Measurements from ENCODE around the gene AGMAT. TPM values are rescaled to one million over a fixed set of nuclear protein-coding genes. Genes with fewer than 3 reads are reported as not detected.
"Not testable (repeated sequence)": the region's sequence is repeated elsewhere in the genome, so short reads cannot be mapped to it uniquely, and the experiment has no call there.

AGMAT gene
- total RNA-seq, 1 donor from 2014 or later, result 34.4 TPM

DNA sequence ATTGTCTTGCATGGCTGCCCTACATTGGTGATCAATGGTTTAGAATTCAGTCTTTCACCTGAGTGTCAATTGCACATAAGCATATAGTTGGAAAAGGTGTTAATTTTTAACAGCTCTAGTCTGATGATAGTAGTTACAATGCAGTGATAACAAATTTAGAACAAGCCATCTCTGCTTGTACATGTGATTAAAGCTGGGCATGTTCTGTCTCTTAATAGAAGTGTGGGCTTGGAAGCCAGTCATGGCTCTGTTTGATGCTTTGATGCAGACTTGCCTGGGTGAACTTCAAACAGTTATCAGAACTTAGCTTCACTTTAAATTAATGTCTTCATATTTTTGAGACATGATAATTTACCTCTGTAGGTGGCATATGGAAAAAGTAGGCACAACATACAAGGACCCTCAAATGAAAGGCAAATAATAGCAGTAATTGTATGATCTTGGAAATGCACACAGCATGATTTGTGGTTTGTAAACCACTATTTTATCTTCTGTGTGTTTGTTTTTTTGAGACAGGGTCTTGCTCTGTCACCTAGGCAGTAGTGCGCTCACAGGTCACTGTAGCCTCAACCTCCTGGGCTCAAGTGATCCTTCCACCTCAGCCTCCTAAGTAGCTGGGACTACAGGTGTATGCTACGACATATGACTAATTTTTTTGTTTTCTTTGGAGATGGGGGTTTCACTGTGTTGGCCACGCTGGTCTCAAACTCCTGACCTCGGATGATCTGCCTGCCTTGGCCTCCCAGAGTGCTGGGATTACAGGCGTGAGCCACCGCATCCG, 36.2 kb upstream of the AGMAT start:
- no peak overlapping the region for H3K27ac Mint-ChIP-seq
- no peaks in the 10 kb centered on the region for H3K9me3 Mint-ChIP-seq
- no peak for DNase-seq (ENCODE audit: low spot score)
- intact Hi-C loops (cut with micrococcal nuclease), result no loop called here
- H3K27me3 Mint-ChIP-seq (ENCODE audit: insufficient read depth), result no peaks in the 10 kb centered on the region
- no peak overlapping the region for H3K4me3 Mint-ChIP-seq
- H3K4me1 Mint-ChIP-seq (ENCODE audit: low read depth), result peaks cover 70% of the 10 kb centered on the region
- peaks cover 16% of the 10 kb centered on the region for H3K36me3 Mint-ChIP-seq (ENCODE audit: low read depth)

DNA sequence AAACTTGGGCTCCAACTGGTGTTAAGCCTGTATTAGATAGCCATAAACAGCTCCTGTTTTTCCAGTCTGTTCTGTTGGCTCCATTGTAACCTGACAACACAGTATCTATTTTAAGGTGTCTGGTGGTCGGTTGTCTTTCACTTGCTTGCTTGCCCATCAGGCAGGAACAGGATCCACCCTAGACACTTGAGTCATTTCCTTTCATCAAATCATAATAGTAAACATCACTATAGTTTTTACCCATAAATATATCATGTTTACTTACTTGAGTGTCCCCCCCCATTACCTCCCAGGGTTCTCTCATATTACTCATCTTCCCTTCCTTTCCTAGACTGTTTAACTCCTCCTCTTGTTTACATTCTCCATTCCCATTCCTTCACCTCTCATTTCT, 35.3 kb upstream of the AGMAT start:
- Mint-ChIP-seq H3K27ac (no peak overlapping the region), H3K36me3 (ENCODE audit: low read depth) (peaks cover 15% of the 10 kb centered on the region), H3K4me1 (ENCODE audit: low read depth) (peaks cover 61% of the 10 kb centered on the region), H3K27me3 (ENCODE audit: insufficient read depth) (no peaks in the 10 kb centered on the region), H3K4me3 (peak overlapping the region; percentile 96), H3K9me3 (no peaks in the 10 kb centered on the region)
- DNase-seq (ENCODE audit: low spot score), result no peak
- intact Hi-C loops (cut with micrococcal nuclease), result no loop called here

DNA sequence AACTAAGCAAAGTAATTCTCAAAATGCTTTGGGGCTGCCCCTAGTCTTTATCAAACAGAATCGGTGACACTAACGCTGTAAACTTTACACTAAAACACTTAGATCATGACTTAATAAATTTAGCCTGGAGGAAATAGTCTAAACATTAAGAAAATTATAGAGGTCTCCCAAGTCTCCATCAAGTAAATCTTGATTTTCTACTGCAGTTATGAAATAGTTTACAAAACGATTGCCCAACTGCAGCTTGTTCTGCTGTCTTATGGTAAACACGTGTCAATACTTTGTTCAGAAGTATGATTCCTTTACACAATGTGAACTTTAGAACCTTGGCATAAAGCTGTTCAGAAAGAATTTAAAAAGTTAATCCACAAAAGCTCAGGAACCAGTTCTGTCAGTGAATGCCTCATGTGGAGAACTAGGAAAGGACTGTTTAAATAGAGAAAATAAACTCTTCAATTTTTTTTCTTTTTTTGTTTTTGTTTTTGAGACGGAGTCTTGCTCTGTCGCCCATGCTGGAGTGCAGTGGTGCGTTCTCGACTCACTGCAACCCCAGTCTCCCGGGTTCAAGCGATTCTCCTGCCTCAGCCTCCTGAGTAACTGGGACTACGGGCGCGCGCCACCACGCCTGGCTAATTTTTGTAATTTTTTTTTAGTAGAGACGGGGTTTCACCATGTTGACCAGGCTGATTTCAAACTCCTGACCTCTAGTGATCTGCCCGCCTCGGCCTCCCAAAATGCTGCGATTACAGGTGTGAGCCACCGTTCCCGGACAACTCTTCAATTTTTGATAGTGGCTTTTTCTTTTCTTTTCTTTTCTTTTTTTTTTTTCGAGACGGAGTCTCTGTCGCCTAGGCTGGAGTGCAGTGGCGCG, 34.0 kb upstream of the AGMAT start:
- H3K36me3 Mint-ChIP-seq (ENCODE audit: low read depth), result peaks cover 14% of the 10 kb centered on the region
- H3K4me3 Mint-ChIP-seq, result peak overlapping the region; percentile 96
- H3K27ac Mint-ChIP-seq, result peak overlapping the region; percentile 93
- DNase-seq (ENCODE audit: low spot score), result no peak
- no peaks in the 10 kb centered on the region for H3K9me3 Mint-ChIP-seq
- intact Hi-C loops (cut with micrococcal nuclease), result loop anchor here (1.0 to 5.0 kb wide), 4 partner anchors 61 to 618 kb away; partner anchors contain the start of genes CPLANE2 and SPEN
- peaks cover 51% of the 10 kb centered on the region for H3K4me1 Mint-ChIP-seq (ENCODE audit: low read depth)
- no peaks in the 10 kb centered on the region for H3K27me3 Mint-ChIP-seq (ENCODE audit: insufficient read depth)

DNA sequence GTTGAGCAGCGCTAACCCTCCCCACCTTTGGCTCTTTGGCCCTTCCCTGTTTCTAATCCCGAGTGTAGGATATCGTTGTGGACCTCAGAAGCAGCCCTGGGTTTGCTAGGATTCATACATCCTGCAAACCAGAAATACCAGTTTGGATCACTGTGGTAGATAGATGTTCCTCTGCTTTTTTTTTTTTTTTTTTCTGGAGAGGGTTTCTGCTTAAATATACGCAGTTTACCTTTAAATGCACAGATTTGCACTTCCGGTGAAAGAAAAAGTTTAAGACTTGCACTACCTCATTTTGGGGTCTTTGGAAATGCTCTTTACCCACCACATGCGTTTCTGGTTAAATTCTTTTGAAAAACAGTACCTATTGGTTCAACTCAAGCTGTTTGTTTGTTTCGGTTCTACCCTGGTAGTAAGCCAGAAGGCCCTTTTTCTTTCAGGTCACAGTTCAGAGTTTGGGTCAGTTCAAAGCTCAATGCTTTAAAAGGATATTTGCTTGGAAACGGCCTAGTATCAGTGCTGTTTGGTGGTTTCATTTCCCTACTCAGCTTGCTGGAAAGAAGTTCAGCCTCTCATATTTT, 33.3 kb upstream of the AGMAT start:
- Mint-ChIP-seq H3K27ac (peak overlapping the region; percentile 93), H3K4me3 (peak overlapping the region; percentile 96), H3K36me3 (ENCODE audit: low read depth) (peaks cover 14% of the 10 kb centered on the region), H3K27me3 (ENCODE audit: insufficient read depth) (no peaks in the 10 kb centered on the region), H3K4me1 (ENCODE audit: low read depth) (peaks cover 51% of the 10 kb centered on the region), H3K9me3 (no peaks in the 10 kb centered on the region)
- intact Hi-C loops (cut with micrococcal nuclease), result loop anchor here (1.0 to 5.0 kb wide), 4 partner anchors 62 to 619 kb away; partner anchors contain the start of genes CPLANE2 and SPEN
- DNase-seq (ENCODE audit: low spot score), result no peak

DNA sequence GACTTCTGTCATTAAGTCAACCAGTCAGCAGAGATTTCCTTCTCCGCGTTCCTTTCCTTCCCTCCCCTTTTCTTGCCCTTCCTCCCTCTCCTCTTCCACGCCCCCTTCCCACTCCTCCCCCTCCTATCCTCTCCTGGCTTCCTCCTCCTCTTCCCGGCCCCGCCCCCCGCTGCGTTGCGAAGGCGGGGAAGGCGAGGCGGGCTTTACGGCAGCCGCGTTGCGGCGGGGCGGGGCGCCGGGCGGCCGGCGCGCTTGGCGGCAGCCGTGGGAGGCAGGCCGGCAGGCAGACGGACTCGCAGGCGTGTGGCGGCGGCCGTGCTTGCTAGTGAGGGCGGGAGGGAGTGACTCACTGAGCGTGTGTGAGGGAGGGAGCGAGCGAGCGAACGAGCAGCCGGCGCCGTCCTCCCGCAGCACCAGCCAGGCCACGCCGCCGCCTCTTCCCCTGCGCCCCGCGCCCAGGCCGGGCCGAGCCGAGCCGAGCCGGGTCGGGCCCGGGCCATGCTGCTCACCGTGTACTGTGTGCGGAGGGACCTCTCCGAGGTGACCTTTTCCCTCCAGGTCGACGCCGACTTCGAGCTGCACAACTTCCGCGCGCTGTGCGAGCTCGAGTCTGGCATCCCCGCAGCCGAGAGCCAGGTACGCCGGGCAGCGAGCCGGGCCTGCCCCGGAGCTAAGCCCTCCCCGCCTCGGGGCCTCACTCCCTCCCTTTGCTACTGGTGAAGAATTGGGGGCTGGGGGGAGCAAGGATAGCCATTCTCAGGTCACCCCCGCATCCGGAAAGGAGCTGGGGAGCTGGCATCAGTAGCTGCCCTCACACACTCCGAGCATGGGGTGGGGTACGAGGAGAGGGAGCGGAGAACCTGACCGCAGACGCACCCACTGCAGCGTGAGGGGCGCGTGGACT, 32.6 kb upstream of the AGMAT start, which contains the start of gene DDI2:
DDI2 (plus strand) TSS at position 286 of the 904 bp plus-strand sequence; CDS start at position 499, 213 bp downstream.
- peaks cover 10% of the 10 kb centered on the region for H3K36me3 Mint-ChIP-seq (ENCODE audit: low read depth)
- peak; percentile 94 for DNase-seq (ENCODE audit: low spot score)
- H3K27ac Mint-ChIP-seq, result peak within 1 kb of the TSS; percentile 93
- H3K27me3 Mint-ChIP-seq (ENCODE audit: insufficient read depth), result no peaks in the 10 kb centered on the region
- H3K4me3 Mint-ChIP-seq, result peak within 1 kb of the TSS; percentile 96
- no peaks in the 10 kb centered on the region for H3K9me3 Mint-ChIP-seq
- peaks cover 44% of the 10 kb centered on the region for H3K4me1 Mint-ChIP-seq (ENCODE audit: low read depth)
- intact Hi-C loops (cut with micrococcal nuclease), result loop anchor here (1.0 to 5.0 kb wide), 10 partner anchors 14 to 749 kb away; partner anchors contain the start of genes CPLANE2, DNAJC16, SPEN and SZRD1

DNA sequence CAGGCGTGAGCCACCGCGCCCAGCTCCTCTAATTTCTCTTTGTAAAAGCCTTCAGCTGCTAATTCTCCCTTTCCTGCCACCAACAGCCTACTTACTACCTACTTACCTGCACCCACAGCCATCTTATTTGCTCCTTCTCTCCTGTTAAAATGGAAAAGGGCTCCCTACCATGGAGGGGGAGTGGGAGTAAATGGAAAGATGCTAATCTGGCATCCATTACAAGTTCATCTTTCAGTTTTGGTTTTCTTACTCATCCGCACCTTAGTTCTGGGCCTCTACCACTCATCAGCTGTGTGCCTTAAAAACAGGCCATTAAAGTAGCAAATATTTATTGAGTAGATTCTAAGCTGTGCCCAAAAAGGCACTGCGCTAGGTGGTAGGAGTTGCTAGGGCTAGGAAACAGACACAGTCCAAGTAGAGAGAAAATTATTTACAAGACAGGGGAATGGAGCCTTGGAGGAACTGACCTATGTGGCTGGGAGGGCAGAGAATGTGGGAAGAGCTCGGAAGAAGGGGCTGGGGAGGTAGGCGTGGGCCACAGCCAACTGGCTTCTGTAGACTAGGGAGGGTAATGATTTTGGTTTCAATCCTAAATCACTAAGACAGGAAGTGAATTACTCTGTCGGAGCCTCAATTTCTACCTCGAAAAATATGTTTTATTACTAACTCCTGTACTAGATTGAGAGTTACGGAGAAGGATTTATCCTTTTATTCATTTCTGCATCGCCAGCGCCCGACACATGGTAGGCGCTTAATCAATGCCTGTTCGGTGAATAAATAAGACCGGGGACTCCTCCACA, 31.7 kb upstream of the AGMAT start:
- intact Hi-C loops (cut with micrococcal nuclease), result loop anchor here (1.0 to 5.0 kb wide), 10 partner anchors 13 to 750 kb away; partner anchors contain the start of genes CPLANE2, DNAJC16, PLEKHM2 and SPEN
- Mint-ChIP-seq H3K27me3 (ENCODE audit: insufficient read depth) (no peaks in the 10 kb centered on the region), H3K4me3 (peak overlapping the region; percentile 96), H3K36me3 (ENCODE audit: low read depth) (peaks cover 8% of the 10 kb centered on the region), H3K9me3 (no peaks in the 10 kb centered on the region), H3K27ac (peak overlapping the region; percentile 93), H3K4me1 (ENCODE audit: low read depth) (peaks cover 37% of the 10 kb centered on the region)
- no peak for DNase-seq (ENCODE audit: low spot score)

DNA sequence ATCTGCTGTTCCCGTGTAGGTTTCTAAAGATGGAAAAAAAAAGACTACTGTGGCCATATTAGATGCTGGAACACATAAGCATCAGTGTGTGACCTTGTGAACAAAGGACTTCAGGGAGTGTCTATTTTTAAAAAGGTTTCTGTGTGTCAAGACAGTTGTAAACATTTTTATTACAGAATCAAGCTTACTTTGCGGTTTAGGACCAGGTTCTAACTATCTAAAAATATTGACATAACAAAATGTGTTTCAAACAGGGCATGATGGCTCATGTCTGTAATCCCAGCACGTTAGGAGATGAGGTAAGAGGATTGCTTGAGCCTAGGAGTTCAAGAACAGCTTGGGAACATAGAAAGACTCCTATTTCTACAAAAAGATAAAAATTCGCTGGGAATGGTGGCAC, 25.3 kb upstream of the AGMAT start:
- DNase-seq (ENCODE audit: low spot score), result no peak
- H3K36me3 Mint-ChIP-seq (ENCODE audit: low read depth), result no peaks in the 10 kb centered on the region
- H3K27ac Mint-ChIP-seq, result no peak overlapping the region
- no peaks in the 10 kb centered on the region for H3K9me3 Mint-ChIP-seq
- peaks cover 2% of the 10 kb centered on the region for H3K27me3 Mint-ChIP-seq (ENCODE audit: insufficient read depth)
- H3K4me1 Mint-ChIP-seq (ENCODE audit: low read depth), result no peaks in the 10 kb centered on the region
- no peak overlapping the region for H3K4me3 Mint-ChIP-seq
- intact Hi-C loops (cut with micrococcal nuclease), result no loop called here

DNA sequence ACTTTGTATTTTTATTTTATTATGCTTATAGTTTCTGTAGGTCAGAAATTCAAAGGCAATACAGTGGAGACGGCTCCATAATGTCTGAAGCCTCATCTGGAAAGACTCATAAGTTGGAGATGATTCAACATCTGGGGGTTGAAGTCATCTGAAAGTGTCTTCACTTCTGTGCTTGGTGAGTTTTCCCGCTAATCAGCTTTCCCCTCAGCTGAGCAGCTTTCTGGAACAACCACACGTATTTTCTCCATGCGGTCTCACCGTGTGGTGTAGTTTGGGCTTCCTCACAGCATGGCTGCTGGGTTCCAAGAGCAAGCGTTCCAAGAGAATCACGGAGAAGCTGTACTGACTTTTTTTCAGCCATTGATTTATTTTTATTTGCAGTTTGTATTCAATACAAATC, 24.8 kb upstream of the AGMAT start:
- no peak for DNase-seq (ENCODE audit: low spot score)
- peaks cover 2% of the 10 kb centered on the region for H3K27me3 Mint-ChIP-seq (ENCODE audit: insufficient read depth)
- H3K4me3 Mint-ChIP-seq, result no peak overlapping the region
- intact Hi-C loops (cut with micrococcal nuclease), result loop anchor here (10.0 kb wide), 1 partner anchor 1295 kb away; no protein-coding TSS in a partner anchor
- H3K4me1 Mint-ChIP-seq (ENCODE audit: low read depth), result no peaks in the 10 kb centered on the region
- H3K36me3 Mint-ChIP-seq (ENCODE audit: low read depth), result no peaks in the 10 kb centered on the region
- no peak overlapping the region for H3K27ac Mint-ChIP-seq
- no peaks in the 10 kb centered on the region for H3K9me3 Mint-ChIP-seq

DNA sequence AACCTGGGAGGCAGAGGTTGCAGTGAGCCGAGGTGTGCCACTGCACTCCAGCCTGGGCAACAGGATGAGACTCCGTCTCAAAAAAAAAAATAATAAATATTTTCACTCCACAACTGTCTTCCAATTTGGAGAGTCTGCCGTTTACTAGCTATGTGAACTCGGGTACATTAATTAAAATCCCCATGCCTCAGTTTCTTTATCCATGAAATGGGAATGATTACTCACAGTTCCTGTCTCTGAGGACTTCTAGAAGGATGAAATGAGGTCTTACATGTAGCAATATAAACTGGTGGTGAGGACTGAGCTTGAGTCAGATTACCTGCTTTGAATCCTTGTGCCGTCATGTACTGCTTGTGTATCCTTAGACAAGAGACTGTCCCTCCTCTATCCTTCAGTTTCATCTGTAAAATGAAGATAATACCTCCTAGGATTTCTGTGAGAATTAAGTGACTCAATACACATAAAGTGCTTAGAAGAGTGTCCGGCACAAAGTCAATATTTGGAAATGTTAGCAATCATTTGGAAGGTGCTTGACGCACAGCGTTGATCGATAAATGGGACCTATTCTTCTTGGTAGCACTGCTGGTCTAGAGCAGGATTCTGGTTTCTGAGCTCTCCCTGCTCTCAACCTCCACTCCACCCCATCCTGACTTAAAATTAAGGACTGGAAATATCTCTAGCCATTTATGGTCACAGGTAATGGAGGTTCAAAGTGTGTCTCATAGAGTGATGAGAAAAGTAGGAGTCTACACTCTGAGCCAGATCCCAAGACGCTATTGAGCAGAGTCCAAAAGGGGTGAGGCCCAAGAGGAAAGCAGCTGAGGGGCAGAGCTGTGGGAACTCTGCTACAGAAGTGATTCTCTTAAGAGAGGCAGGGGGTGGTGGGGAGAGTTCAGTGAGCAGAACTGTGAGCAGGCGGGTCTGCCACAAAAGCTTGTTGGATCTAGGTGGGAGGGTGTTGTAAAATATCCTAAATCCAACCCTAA, 20.8 kb upstream of the AGMAT start:
- intact Hi-C loops (cut with micrococcal nuclease), result loop anchor here (10.0 kb wide), 1 partner anchor 1299 kb away; no protein-coding TSS in a partner anchor
- Mint-ChIP-seq H3K4me1 (ENCODE audit: low read depth) (peaks cover 6% of the 10 kb centered on the region), H3K36me3 (ENCODE audit: low read depth) (no peaks in the 10 kb centered on the region), H3K4me3 (no peak overlapping the region), H3K27ac (no peak overlapping the region), H3K27me3 (ENCODE audit: insufficient read depth) (no peaks in the 10 kb centered on the region), H3K9me3 (peaks cover 4% of the 10 kb centered on the region)
- DNase-seq (ENCODE audit: low spot score), result no peak

DNA sequence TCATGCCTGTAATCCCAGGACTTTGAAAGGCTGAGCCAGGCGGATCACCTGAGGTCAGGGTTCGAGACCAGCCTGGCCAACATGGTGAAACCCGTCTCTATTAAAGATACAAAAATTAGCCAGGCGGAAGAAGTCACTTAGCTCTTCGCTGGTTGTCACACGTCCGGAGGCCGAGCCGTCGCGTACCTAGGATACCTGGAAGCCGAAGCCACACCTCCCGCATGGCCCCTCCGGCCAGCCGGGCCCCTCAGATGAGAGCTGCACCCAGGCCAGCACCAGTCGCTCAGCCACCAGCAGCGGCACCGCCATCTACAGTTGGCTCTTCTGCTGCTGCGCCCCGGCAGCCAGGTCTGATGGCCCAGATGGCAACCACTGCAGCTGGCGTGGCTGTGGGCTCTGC, 19.5 kb upstream of the AGMAT start:
- not testable (repeated sequence) for H3K27ac Mint-ChIP-seq; H3K27me3 Mint-ChIP-seq (ENCODE audit: insufficient read depth); DNase-seq (ENCODE audit: low spot score); H3K4me3 Mint-ChIP-seq; H3K4me1 Mint-ChIP-seq (ENCODE audit: low read depth); H3K9me3 Mint-ChIP-seq; H3K36me3 Mint-ChIP-seq (ENCODE audit: low read depth)
- intact Hi-C loops (cut with micrococcal nuclease), result loop anchor here (5.0 to 10.0 kb wide), 2 partner anchors 77 to 1300 kb away; partner anchors contain the start of gene DNAJC16
